IMR-90 (cell line): Measurements from ENCODE around the gene GABBR2. TPM values are rescaled to one million over a fixed set of nuclear protein-coding genes. Genes with fewer than 3 reads are reported as not detected.

Source experiments
- ATAC-seq: fragments of 200-7000 bp; cut with Tn5 transposase; 2 replicates; pipeline ENCODE4 v1.9.1; 2020; ENCODE audit warnings: low read depth, mild to moderate bottlenecking, moderate library complexity
- BruUV-seq: library from RNA; stranded (reverse); fragments of 400-500 nt; replicated peaks from 2 replicates; lab custom pipeline; 2021; lab: Mats Ljungman, UMichigan
- CTCF ChIA-PET: fragments of 300-600 bp; formaldehyde crosslinking; extraction: SDS; loops from one replicate; lab custom pipeline; 2021; ENCODE audit warnings: antibody characterized with exemption; lab: Yijun Ruan, JAX
- POLR2A ChIA-PET: fragments of 300-600 bp; sonication (Branson Sonifier 250); formaldehyde crosslinking; loops from one replicate; lab custom pipeline; 2022; ENCODE audit warnings: antibody characterized with exemption; ENCODE audit not compliant: unreplicated experiment; lab: Charles Lee
- DNase-seq: peaks from one replicate; pipeline ENCODE4 v3.0.0; 2013
- H2AFZ ChIP-seq: replicated peaks from 2 replicates; pipeline ENCODE3; 2013; ENCODE audit warnings: low read length, mild to moderate bottlenecking; ENCODE audit not compliant: poor library complexity
- H2AK5ac ChIP-seq: 2 replicates; pipeline ENCODE4 v1.6.1; 2013; ENCODE audit warnings: low read depth, low read length, inconsistent platforms
- H2AK9ac ChIP-seq: replicated peaks from 2 replicates; pipeline ENCODE3; 2013; ENCODE audit warnings: mild to moderate bottlenecking, low read depth, low read length, moderate library complexity; ENCODE audit not compliant: poor library complexity
- H2BK120ac ChIP-seq: 2 replicates; pipeline ENCODE4 v1.6.1; 2013; ENCODE audit warnings: low read depth, low read length, inconsistent platforms
- H2BK15ac ChIP-seq: 3 replicates; pipeline ENCODE4 v1.6.1; 2013; ENCODE audit warnings: low read depth, low read length, inconsistent platforms
- H2BK20ac ChIP-seq: 2 replicates; pipeline ENCODE4 v1.6.1; 2013; ENCODE audit warnings: low read depth, mild to moderate bottlenecking, inconsistent platforms, low read length, moderate library complexity
- H2BK5ac ChIP-seq: 2 replicates; pipeline ENCODE4 v1.6.1; 2013; ENCODE audit warnings: mild to moderate bottlenecking, low read depth, low read length, inconsistent platforms; ENCODE audit not compliant: poor library complexity, severe bottlenecking
- H3K14ac ChIP-seq: replicated peaks from 2 replicates; pipeline ENCODE4 v1.6.1; 2013; ENCODE audit warnings: low read depth, low read length, inconsistent platforms
- H3K18ac ChIP-seq: 2 replicates; pipeline ENCODE4 v1.6.1; 2013; ENCODE audit warnings: low read depth, low read length, control low read depth
- H3K23ac ChIP-seq: 2 replicates; pipeline ENCODE4 v1.6.1; 2013; ENCODE audit warnings: low read depth, low read length, inconsistent platforms
- H3K27ac ChIP-seq: 2 replicates; pipeline ENCODE4 v1.5.1; 2013; ENCODE audit warnings: mild to moderate bottlenecking, control low read depth, low read length; ENCODE audit not compliant: insufficient read depth
- H3K27me3 ChIP-seq: 2 replicates; pipeline ENCODE4 v1.6.1; 2013; ENCODE audit warnings: low read length; ENCODE audit not compliant: control insufficient read depth, insufficient read depth
- H3K36me3 ChIP-seq: 2 replicates; pipeline ENCODE4 v1.6.1; 2013; ENCODE audit warnings: low read length, mixed read lengths; ENCODE audit not compliant: control insufficient read depth, insufficient read depth
- H3K4ac ChIP-seq: 2 replicates; pipeline ENCODE4 v1.6.1; 2013; ENCODE audit warnings: low read depth, low read length, inconsistent platforms
- H3K4me1 ChIP-seq: 2 replicates; pipeline ENCODE4 v1.6.1; 2013; ENCODE audit warnings: low read length, mixed read lengths; ENCODE audit not compliant: control insufficient read depth, insufficient read depth
- H3K4me2 ChIP-seq: 2 replicates; pipeline ENCODE4 v1.6.1; 2013; ENCODE audit warnings: low read depth, mild to moderate bottlenecking, control low read depth, low read length, moderate library complexity
- H3K4me3 ChIP-seq: 2 replicates; pipeline ENCODE4 v1.5.1; 2013; ENCODE audit warnings: low read depth, mild to moderate bottlenecking, control low read depth, low read length, moderate library complexity; ENCODE audit not compliant: insufficient read depth
- H3K56ac ChIP-seq: 2 replicates; pipeline ENCODE4 v1.6.1; 2013; ENCODE audit warnings: low read length, inconsistent platforms; ENCODE audit not compliant: insufficient read depth; ENCODE audit errors: extremely low read depth
- H3K79me1 ChIP-seq, 2 experiments: 2 replicates each; pipeline ENCODE4 v1.6.1; 2013; ENCODE audit warnings: low read length in 2 of 2, inconsistent platforms in 1 of 2, low read depth in 1 of 2
- H3K9ac ChIP-seq: 2 replicates; pipeline ENCODE4 v1.6.1; 2013; ENCODE audit warnings: low read depth, low read length, control low read depth
- H3K9me1 ChIP-seq: 2 replicates; pipeline ENCODE4 v1.6.1; 2013; ENCODE audit warnings: low read length, inconsistent platforms; ENCODE audit not compliant: insufficient read depth
- H3K9me3 ChIP-seq: 2 replicates; pipeline ENCODE4 v1.6.1; 2013; ENCODE audit warnings: low read length; ENCODE audit not compliant: control insufficient read depth, insufficient read depth
- H4K20me1 ChIP-seq: 2 replicates; pipeline ENCODE4 v1.6.1; 2013; ENCODE audit warnings: low read length, inconsistent platforms; ENCODE audit not compliant: insufficient read depth
- H4K5ac ChIP-seq: 2 replicates; pipeline ENCODE4 v1.6.1; 2013; ENCODE audit warnings: mild to moderate bottlenecking, low read depth, low read length, control low read depth
- H4K8ac ChIP-seq, 2 experiments: 2 replicates each; pipeline ENCODE4 v1.6.1; 2013; ENCODE audit warnings: low read depth in 2 of 2, low read length in 2 of 2, control low read depth in 1 of 2, inconsistent platforms in 1 of 2
- H4K91ac ChIP-seq: 2 replicates; pipeline ENCODE4 v1.6.1; 2013; ENCODE audit warnings: low read depth, low read length, inconsistent platforms; ENCODE audit not compliant: insufficient read depth
- BHLHE40 ChIP-seq: fragments of 150-350 bp; IDR thresholded peaks from 2 replicates; pipeline ENCODE4 v1.6.1; 2016; ENCODE audit warnings: mild to moderate bottlenecking, low read depth, low read length
- CHD1 ChIP-seq: IDR thresholded peaks from 2 replicates; pipeline ENCODE4 v1.6.1; 2012; ENCODE audit warnings: low read depth, low read length, improper control_type of control experiment
- MAZ ChIP-seq: IDR thresholded peaks from 2 replicates; pipeline ENCODE4 v1.6.1; 2012; ENCODE audit warnings: low read depth, mild to moderate bottlenecking, low read length, improper control_type of control experiment, moderate library complexity, borderline replicate concordance
- MXI1 ChIP-seq: IDR thresholded peaks from 2 replicates; pipeline ENCODE4 v1.6.1; 2012; ENCODE audit warnings: low read depth, mild to moderate bottlenecking, low read length, moderate library complexity, borderline replicate concordance
- NFE2L2 ChIP-seq: fragments of 150-350 bp; IDR thresholded peaks from 2 replicates; pipeline ENCODE4 v1.6.1; 2016; ENCODE audit warnings: low read depth, mild to moderate bottlenecking, low read length
- POLR2A ChIP-seq: IDR thresholded peaks from 2 replicates; pipeline ENCODE4 v1.6.1; 2012; ENCODE audit warnings: mild to moderate bottlenecking, low read depth, low read length
- RAD21 ChIP-seq: IDR thresholded peaks from 2 replicates; pipeline ENCODE4 v1.6.1; 2012; ENCODE audit warnings: low read length, improper control_type of control experiment
- RCOR1 ChIP-seq: IDR thresholded peaks from 2 replicates; pipeline ENCODE4 v1.6.1; 2012; ENCODE audit warnings: mild to moderate bottlenecking, low read length, improper control_type of control experiment; ENCODE audit not compliant: insufficient replicate concordance
- SMC3 ChIP-seq: fragments of 150-350 bp; IDR thresholded peaks from 2 replicates; pipeline ENCODE4 v1.6.1; 2016; ENCODE audit warnings: low read depth, mild to moderate bottlenecking, antibody characterized with exemption, low read length, moderate library complexity
- WGBS, 2 experiments: methylation state at CpG; one replicate each; pipeline versions ENCODE4 v1.1.5 to v1.1.7; 2013; ENCODE audit warnings: missing lambda C conversion rate in 2 of 2; ENCODE audit not compliant: insufficient read length in 1 of 2; ENCODE audit errors: extremely low coverage in 2 of 2; 5-methylcytosine and 5-hydroxymethylcytosine counted together
- dilution Hi-C: fragments of 300-500 bp; cut with HindIII; formaldehyde crosslinking; loops from one replicate; pipeline ENCODE4 v1.14.3; 2018; ENCODE audit warnings: low sequenced_read_pairs; ENCODE audit not compliant: unreplicated experiment
- in situ Hi-C: fragments of 300-500 bp; cut with MboI; formaldehyde crosslinking; loops from 3 replicates; pipeline ENCODE4 v1.14.3; 2019; ENCODE audit warnings: low sequenced_read_pairs, inconsistent platforms, mixed read lengths
- intact Hi-C: fragments of 100-400 bp; cut with micrococcal nuclease; formaldehyde crosslinking; loops from 2 replicates; pipeline ENCODE4 v1.10.0; 2022
- polyA plus RNA-seq, 3 experiments: library from polyadenylated mRNA; depleted of rRNA; stranded (reverse); fragments of >200 nt; gene quantifications; 2 replicates each; pipeline ENCODE4 v1.2.3, GENCODE V29; 2012; ENCODE audit warnings: low replicate concordance in 1 of 3
- total RNA-seq: library from RNA; depleted of rRNA; stranded (reverse); fragments of >200 nt; gene quantifications from 2 replicates; pipeline ENCODE4 v1.2.3, GENCODE V29; 2012
- TF ChIP-seq, protein P1 (sequence below): fragments of 150-350 bp; IDR thresholded peaks from 2 replicates; pipeline ENCODE4 v1.6.1; 2017; ENCODE audit warnings: mild to moderate bottlenecking, antibody characterized with exemption, low read length, low read depth
- TF ChIP-seq, protein P2 (sequence below): conservative IDR thresholded peaks from 2 replicates; pipeline ENCODE4 v1.5.1; 2012; ENCODE audit warnings: mild to moderate bottlenecking, low read depth, low read length, improper control_type of control experiment
- TF ChIP-seq, protein P3 (sequence below): fragments of 150-350 bp; IDR thresholded peaks from 2 replicates; pipeline ENCODE4 v1.6.1; 2016; ENCODE audit warnings: low read depth, mild to moderate bottlenecking, low read length, moderate library complexity, borderline replicate concordance

GABBR2 gene
- total and polyA plus RNA-seq, 2 of the 4 experiments (the other 2 are of a cell fraction): 14.2 to 20.3 TPM

DNA sequence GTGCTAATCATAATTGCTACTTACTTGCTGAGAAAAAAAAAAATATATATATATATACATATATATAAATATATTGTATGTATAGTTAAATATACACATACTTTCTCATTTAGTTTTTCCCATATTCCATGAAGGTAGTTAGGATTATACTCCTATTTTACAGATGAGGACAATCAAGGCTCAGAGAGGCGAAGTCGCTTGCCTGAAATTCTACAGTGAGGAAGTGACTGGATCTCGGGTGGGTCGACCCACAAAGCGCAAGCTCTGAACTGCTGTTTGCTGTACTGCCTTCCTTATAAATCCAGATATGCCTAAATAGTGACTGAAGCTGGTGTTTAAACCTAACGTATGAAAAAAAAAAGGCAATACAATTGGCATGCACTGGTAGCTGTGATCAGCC lies 305.0 kb downstream of the GABBR2 start:
- H2AFZ ChIP-seq: no peak overlapping the region
- no peak overlapping the region for H3K14ac ChIP-seq
- H3K18ac ChIP-seq: no peak overlapping the region
- no peak for TF ChIP-seq NFE2L2
- TF ChIP-seq, protein P1, sequence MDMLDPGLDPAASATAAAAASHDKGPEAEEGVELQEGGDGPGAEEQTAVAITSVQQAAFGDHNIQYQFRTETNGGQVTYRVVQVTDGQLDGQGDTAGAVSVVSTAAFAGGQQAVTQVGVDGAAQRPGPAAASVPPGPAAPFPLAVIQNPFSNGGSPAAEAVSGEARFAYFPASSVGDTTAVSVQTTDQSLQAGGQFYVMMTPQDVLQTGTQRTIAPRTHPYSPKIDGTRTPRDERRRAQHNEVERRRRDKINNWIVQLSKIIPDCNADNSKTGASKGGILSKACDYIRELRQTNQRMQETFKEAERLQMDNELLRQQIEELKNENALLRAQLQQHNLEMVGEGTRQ: no peak
- no peak for TF ChIP-seq SMC3
- TF ChIP-seq, protein P2, sequence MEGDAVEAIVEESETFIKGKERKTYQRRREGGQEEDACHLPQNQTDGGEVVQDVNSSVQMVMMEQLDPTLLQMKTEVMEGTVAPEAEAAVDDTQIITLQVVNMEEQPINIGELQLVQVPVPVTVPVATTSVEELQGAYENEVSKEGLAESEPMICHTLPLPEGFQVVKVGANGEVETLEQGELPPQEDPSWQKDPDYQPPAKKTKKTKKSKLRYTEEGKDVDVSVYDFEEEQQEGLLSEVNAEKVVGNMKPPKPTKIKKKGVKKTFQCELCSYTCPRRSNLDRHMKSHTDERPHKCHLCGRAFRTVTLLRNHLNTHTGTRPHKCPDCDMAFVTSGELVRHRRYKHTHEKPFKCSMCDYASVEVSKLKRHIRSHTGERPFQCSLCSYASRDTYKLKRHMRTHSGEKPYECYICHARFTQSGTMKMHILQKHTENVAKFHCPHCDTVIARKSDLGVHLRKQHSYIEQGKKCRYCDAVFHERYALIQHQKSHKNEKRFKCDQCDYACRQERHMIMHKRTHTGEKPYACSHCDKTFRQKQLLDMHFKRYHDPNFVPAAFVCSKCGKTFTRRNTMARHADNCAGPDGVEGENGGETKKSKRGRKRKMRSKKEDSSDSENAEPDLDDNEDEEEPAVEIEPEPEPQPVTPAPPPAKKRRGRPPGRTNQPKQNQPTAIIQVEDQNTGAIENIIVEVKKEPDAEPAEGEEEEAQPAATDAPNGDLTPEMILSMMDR: no peak
- TF ChIP-seq CHD1: no peak
- TF ChIP-seq POLR2A: no peak
- no peak for TF ChIP-seq MXI1
- no peak for TF ChIP-seq BHLHE40
- no peak for TF ChIP-seq MAZ
- TF ChIP-seq, protein P3, sequence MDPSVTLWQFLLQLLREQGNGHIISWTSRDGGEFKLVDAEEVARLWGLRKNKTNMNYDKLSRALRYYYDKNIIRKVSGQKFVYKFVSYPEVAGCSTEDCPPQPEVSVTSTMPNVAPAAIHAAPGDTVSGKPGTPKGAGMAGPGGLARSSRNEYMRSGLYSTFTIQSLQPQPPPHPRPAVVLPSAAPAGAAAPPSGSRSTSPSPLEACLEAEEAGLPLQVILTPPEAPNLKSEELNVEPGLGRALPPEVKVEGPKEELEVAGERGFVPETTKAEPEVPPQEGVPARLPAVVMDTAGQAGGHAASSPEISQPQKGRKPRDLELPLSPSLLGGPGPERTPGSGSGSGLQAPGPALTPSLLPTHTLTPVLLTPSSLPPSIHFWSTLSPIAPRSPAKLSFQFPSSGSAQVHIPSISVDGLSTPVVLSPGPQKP: no peak
- TF ChIP-seq RAD21: no peak
- no peak for TF ChIP-seq RCOR1
- peaks cover 2% of the 10 kb centered on the region; the same call in 1 of the 2 replicates for H3K36me3 ChIP-seq
- no peak overlapping the region for H4K5ac ChIP-seq
- ATAC-seq (no peak), DNase-seq (no peak)
- CTCF ChIA-PET: interaction anchor here (0.7 kb wide), 1 partner anchor 27 kb away, joined by 3 read pairs; no protein-coding TSS in a partner anchor
- POLR2A ChIA-PET: no interaction called here
- H2BK5ac ChIP-seq: no peak overlapping the region
- H3K23ac ChIP-seq: no peak overlapping the region
- H2BK120ac ChIP-seq: no peak overlapping the region
- H3K9me3 ChIP-seq: no peaks in the 10 kb centered on the region
- H2BK15ac ChIP-seq: no peak overlapping the region
- H3K79me1 ChIP-seq: 0 out of 4 replicates have a peak, but pooled peaks cover 0 to 3% of the 10 kb centered on the region in 2 experiments
- no peak overlapping the region for H2AK9ac ChIP-seq
- no peak overlapping the region for H3K4ac ChIP-seq
- no peak overlapping the region for H3K4me3 ChIP-seq
- H3K27ac ChIP-seq: no peak overlapping the region
- no peaks in the 10 kb centered on the region for H3K4me1 ChIP-seq
- H3K56ac ChIP-seq: no peak overlapping the region
- H3K9me1 ChIP-seq: peaks cover 3% of the 10 kb centered on the region; the same call in 1 of the 2 replicates
- H3K4me2 ChIP-seq: no peak overlapping the region
- no peak overlapping the region for H4K91ac ChIP-seq
- H4K8ac ChIP-seq: no peak overlapping the region
- in situ Hi-C loops: no loop called here
- H3K9ac ChIP-seq: no peak overlapping the region
- intact Hi-C loops: no loop called here
- no TSS peak for BruUV-seq
- WGBS, 2 experiments: no CpG with 5 or more reads among the region's 6 CpGs
- H2AK5ac ChIP-seq: no peak overlapping the region
- no peaks in the 10 kb centered on the region for H4K20me1 ChIP-seq
- H2BK20ac ChIP-seq: no peak overlapping the region
- dilution Hi-C loops: no loop called here
- no peaks in the 10 kb centered on the region; the same call in 1 of the 2 replicates for H3K27me3 ChIP-seq
